GM19395 (cell line): ENCODE results near the gene SPAG17.

Experiments used
- ATAC-seq: cut with Tn5 transposase; IDR thresholded peaks from one replicate; pipeline ENCODE4 v1.9.1; 2021; ENCODE audit warnings: mild to moderate bottlenecking, moderate library complexity; ENCODE audit not compliant: unreplicated experiment

Gene SPAG17

GRCh38 chr1:118169016-118169415 is 16.0 kb downstream of the SPAG17 start:
- ATAC-seq = no peak

- no peak for ATAC-seq
These were observed 24.2 kb downstream of the SPAG17 start for GRCh38 chr1:118160806-118161205.

GRCh38 chr1:118159569-118159968 is 25.5 kb downstream of the SPAG17 start:
- ATAC-seq = no peak

GRCh38 chr1:118158924-118159323 is 26.1 kb downstream of the SPAG17 start:
- ATAC-seq = no peak

- no peak for ATAC-seq
These were observed 27.5 kb downstream of the SPAG17 start for GRCh38 chr1:118157506-118157905.

- ATAC-seq = no peak
These were observed 29.9 kb downstream of the SPAG17 start for GRCh38 chr1:118155106-118155505.

GRCh38 chr1:118154220-118154619 is 30.8 kb downstream of the SPAG17 start:
- ATAC-seq = no peak

- no peak for ATAC-seq
These were observed 33.6 kb downstream of the SPAG17 start for GRCh38 chr1:118151312-118151937.

- ATAC-seq = no peak
These were observed 35.2 kb downstream of the SPAG17 start for GRCh38 chr1:118149799-118150198.

GRCh38 chr1:118148034-118148433 is 37.0 kb downstream of the SPAG17 start:
- ATAC-seq = no peak

GRCh38 chr1:118147522-118147921 is 37.5 kb downstream of the SPAG17 start:
- no peak for ATAC-seq

GRCh38 chr1:118145721-118146120 is 39.3 kb downstream of the SPAG17 start:
- ATAC-seq = no peak

GRCh38 chr1:118144684-118145083 is 40.3 kb downstream of the SPAG17 start:
- no peak for ATAC-seq

- no peak for ATAC-seq
These were observed 41.2 kb downstream of the SPAG17 start for GRCh38 chr1:118143831-118144230.

- no peak for ATAC-seq
These were observed 41.9 kb downstream of the SPAG17 start for GRCh38 chr1:118143121-118143520.

GRCh38 chr1:118142546-118142945 is 42.5 kb downstream of the SPAG17 start:
- no peak for ATAC-seq

GRCh38 chr1:118137900-118138299 is 47.1 kb downstream of the SPAG17 start:
- no peak for ATAC-seq

- peak; percentile 100 for ATAC-seq
These were observed 48.7 kb downstream of the SPAG17 start for GRCh38 chr1:118136187-118136941.

- no peak for ATAC-seq
These were observed 53.0 kb downstream of the SPAG17 start for GRCh38 chr1:118132000-118132399.

- no peak for ATAC-seq
These were observed 56.3 kb downstream of the SPAG17 start for GRCh38 chr1:118128761-118129160.

- no peak for ATAC-seq
These were observed 61.0 kb downstream of the SPAG17 start for GRCh38 chr1:118124064-118124463.

GRCh38 chr1:118123116-118123839 is 61.8 kb downstream of the SPAG17 start:
- ATAC-seq = no peak
